Activated naive CD8-positive, alpha-beta T cell treated with anti-CD3 and anti-CD28 coated beads, Interleukin-2, amount 10 ng/mL, durations not matched to agents 7 days and 5 days (primary cell): Measurements from ENCODE around the gene CLCN7. TPM values are rescaled to one million over a fixed set of nuclear protein-coding genes. Genes with fewer than 3 reads are reported as not detected.
A peak's percentile ranks its signal among the peaks of the same experiment; 100 is the strongest.

ENCODE experiments used
- ATAC-seq: fragments of 150-1000 bp; cut with Tn5 transposase; one replicate; pipeline ENCODE4 v1.10.0; 2021; ENCODE audit warnings: low read depth, moderate library complexity
- POLR2A ChIA-PET: fragments of 350-600 bp; sonication (Branson Sonifier 250); formaldehyde crosslinking; loops from one replicate; lab custom pipeline; 2021; ENCODE audit warnings: antibody characterized with exemption; lab: Charles Lee
- DNase-seq: peaks from one replicate; pipeline ENCODE4 v3.0.0; 2021
- H3K27ac Mint-ChIP-seq: one replicate; pipeline ENCODE4 v1.8.0; 2022; ENCODE audit warnings: mild to moderate bottlenecking, mixed read lengths
- H3K27me3 Mint-ChIP-seq: one replicate; pipeline ENCODE4 v1.8.0; 2022; ENCODE audit warnings: mild to moderate bottlenecking, moderate library complexity, mixed read lengths
- H3K36me3 Mint-ChIP-seq: one replicate; pipeline ENCODE4 v1.8.0; 2021; ENCODE audit warnings: mild to moderate bottlenecking, mixed read lengths
- H3K4me1 Mint-ChIP-seq: one replicate; pipeline ENCODE4 v1.8.0; 2021; ENCODE audit warnings: mixed read lengths
- H3K4me3 Mint-ChIP-seq: one replicate; pipeline ENCODE4 v1.8.0; 2022; ENCODE audit warnings: mild to moderate bottlenecking, moderate library complexity, mixed read lengths
- H3K9me3 Mint-ChIP-seq: one replicate; pipeline ENCODE4 v1.8.0; 2021; ENCODE audit warnings: mixed read lengths
- total RNA-seq, 2 experiments: library from RNA; stranded (reverse); gene quantifications; one replicate each; pipeline ENCODE4 v1.2.3, GENCODE V29; 2021

Gene CLCN7
- total RNA-seq, 2 experiments from 2014 or later = 69.7 to 72.2 TPM

DNA sequence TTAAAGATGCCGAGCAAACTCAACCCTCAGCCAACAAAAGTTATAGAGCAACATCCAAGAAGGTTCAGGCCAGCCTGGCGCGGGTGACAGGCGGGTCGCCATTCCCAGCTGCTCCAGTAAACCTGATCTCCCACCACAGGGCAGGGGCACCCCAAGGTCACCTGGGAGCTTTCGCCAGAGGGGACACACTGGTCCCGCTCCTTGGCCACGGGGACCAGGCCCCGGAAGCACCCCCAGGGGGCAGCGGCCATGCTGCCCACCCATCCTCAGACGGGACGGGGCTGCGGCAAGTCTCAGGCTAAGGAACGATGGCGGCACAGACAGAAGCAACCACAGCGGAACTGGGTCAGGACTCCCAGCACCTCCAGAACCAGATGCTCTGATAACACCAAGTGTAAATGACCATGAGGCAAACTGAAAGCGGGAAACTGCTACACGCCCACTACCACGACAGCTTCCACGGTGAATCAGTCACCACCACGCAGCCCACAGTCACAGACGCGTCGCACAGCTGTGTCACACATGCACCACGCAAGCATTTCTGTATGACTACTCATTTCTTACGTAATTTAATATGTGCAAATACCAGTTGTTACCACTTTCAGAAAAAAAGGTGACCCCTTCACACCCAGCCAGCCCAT, 16.4 kb downstream of the CLCN7 start:
- POLR2A ChIA-PET = no interaction called here
- peaks cover 6% of the 10 kb centered on the region for H3K4me1 Mint-ChIP-seq
- H3K36me3 Mint-ChIP-seq = no peaks in the 10 kb centered on the region
- no peak overlapping the region for H3K4me3 Mint-ChIP-seq
- no peak overlapping the region for H3K27ac Mint-ChIP-seq
- ATAC-seq = no peak
- no peak for DNase-seq
- no peaks in the 10 kb centered on the region for H3K27me3 Mint-ChIP-seq
- no peaks in the 10 kb centered on the region for H3K9me3 Mint-ChIP-seq

DNA sequence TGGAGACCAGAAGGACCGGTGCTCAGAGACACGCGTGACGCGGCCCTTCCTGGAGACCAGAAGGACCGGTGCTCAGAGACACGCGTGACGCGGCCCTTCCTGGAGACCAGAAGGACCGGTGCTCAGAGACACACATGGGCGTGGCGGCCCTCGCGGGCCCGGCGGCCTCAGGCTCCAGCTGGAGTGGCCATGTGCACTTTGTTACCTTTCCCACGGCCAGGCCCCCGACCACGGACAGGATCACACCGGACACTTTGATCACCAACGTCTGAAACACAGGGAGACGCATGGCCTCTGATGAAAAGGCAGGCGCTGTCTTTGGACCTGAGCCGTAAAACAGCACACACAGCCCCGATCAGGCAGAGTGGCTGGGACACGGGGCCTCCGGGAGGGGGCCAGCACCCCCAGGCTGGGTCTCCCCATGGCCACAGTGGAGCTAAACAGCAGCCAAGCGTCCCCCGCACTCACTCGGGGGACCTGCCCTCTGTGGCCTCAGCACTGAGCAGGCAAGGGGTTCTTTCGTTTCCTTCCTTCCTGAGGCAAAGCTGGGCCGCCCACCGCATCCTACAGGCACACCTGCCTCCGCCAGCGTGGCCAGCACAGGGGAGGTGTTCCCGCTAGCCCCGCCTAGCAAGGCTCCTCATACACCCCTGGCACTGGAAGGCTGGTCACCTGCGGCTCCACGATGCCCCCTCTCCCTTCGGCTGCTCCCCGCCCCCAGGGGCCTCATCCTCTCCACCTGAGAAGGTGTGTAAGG, 17.2 kb downstream of the CLCN7 start:
- no peaks in the 10 kb centered on the region for H3K9me3 Mint-ChIP-seq
- no peak overlapping the region for H3K27ac Mint-ChIP-seq
- no peaks in the 10 kb centered on the region for H3K27me3 Mint-ChIP-seq
- peaks cover 6% of the 10 kb centered on the region for H3K4me1 Mint-ChIP-seq
- DNase-seq = no peak
- POLR2A ChIA-PET = no interaction called here
- no peak for ATAC-seq
- no peaks in the 10 kb centered on the region for H3K36me3 Mint-ChIP-seq
- H3K4me3 Mint-ChIP-seq = no peak overlapping the region

DNA sequence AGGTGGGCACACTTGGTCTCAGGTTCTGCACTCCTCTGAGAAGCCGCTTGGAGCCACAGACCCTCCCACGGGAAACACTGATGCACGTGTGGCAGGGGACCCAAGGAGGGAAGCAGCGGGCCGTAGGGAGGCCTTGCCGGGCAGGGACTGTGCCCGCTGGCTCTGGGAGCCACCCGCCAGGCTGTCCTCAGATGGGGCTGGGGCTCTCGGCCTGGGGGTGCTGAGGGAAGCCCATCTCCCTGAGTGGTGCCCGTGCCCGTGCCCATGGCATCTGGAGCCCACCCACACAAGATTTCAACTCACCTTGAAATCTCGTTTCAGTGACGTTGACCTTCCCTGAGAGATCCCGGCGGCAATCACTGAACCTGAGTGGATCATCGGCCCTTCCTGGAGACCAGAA, 17.9 kb downstream of the CLCN7 start:
- Mint-ChIP-seq H3K27me3 (no peaks in the 10 kb centered on the region), H3K27ac (no peak overlapping the region), H3K36me3 (no peaks in the 10 kb centered on the region), H3K4me1 (peaks cover 6% of the 10 kb centered on the region), H3K9me3 (no peaks in the 10 kb centered on the region), H3K4me3 (no peak overlapping the region)
- ATAC-seq (no peak), DNase-seq (no peak)
- POLR2A ChIA-PET = no interaction called here

DNA sequence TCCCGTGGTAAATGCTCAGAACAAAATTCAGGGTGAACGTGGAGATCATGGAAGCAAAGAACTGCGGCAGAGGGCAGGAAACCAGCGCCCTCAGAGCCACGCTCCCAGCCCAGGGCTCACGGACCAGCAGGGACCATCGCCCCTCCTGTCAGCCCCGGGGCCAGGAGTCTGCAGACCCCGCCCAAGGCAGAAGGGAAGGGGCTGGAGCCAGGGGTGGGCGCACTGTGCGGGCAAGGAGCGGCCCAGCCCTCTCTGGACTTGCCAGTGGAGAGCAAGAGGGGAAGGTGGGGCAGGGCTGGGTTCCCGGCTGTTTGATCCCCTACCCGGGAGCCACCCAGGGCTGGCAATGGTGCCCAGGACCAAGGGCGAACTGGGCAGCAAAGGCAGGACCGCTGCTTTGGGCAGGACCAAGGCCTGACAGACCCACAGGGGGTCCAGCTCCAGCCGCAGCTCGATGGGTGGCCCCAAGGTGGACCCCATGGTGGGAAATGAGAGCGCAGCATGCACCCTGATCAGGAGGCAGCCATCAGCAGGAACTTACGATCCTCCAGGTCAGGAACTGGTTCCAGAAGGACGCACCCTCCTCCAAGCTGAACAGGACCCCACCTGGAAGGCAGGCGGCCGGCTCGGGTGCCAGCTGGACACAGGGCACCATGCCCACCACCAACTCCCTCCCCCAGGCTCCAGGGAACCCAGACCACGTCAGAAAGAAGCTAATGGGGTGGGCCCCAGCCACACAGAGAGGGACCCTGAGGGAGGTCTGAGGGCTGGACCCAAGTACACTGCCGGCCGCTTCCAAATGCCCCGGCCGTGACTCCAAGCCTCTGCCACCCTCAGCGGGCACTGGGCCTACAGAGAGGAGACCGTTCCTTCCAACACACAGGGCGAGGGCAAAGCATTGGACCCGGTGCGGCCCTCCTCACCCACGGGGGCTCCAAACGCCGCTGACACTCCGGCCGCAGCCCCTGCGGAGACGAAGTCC, 19.3 kb downstream of the CLCN7 start:
- no peak for DNase-seq
- H3K27ac Mint-ChIP-seq = no peak overlapping the region
- no peak for ATAC-seq
- POLR2A ChIA-PET = no interaction called here
- no peaks in the 10 kb centered on the region for H3K36me3 Mint-ChIP-seq
- H3K9me3 Mint-ChIP-seq = no peaks in the 10 kb centered on the region
- no peaks in the 10 kb centered on the region for H3K27me3 Mint-ChIP-seq
- H3K4me3 Mint-ChIP-seq = no peak overlapping the region
- H3K4me1 Mint-ChIP-seq = peaks cover 6% of the 10 kb centered on the region

DNA sequence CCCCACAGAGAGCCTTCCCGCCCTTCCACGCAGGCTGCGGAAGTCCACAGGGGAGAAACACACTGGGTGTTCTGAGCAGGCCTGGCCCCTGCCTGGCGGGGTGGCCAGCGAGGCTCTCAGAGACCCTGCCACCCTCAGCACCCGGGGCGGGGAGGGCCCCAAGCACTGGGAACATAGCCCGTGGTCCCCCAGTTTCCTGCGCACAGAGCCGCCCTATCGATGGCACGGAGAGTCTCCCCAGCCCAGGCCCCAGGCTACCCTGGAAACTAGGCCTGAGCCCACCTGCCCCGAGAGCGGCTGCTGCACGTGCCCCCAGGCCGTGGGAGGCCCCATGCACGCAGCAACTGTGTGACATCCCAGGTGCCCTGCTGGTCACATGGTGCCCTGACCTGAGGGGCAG, 20.3 kb downstream of the CLCN7 start:
- H3K27ac Mint-ChIP-seq = no peak overlapping the region
- ATAC-seq (no peak), DNase-seq (no peak)
- POLR2A ChIA-PET = no interaction called here
- no peaks in the 10 kb centered on the region for H3K27me3 Mint-ChIP-seq
- H3K9me3 Mint-ChIP-seq = no peaks in the 10 kb centered on the region
- H3K36me3 Mint-ChIP-seq = no peaks in the 10 kb centered on the region
- peaks cover 6% of the 10 kb centered on the region for H3K4me1 Mint-ChIP-seq
- H3K4me3 Mint-ChIP-seq = no peak overlapping the region

DNA sequence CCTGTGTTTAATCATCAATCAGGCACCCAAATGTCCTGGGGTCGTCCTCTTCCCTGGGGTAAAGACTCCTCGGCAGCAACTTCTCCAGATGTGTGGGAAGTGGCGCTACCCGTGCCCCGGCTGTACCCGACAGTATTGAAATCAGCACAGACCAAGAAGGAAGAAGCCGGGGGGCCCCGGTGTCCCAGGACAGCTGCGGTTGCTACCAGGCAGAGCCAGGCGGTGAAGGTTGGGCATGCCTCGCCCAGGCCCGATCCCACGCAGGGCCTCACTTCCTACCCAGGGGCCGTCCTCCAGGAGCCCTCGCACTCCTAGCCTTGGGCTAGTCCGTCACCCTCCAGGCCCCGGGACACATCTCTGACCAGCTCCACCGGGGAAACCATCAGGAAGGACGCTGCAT, 21.5 kb downstream of the CLCN7 start:
- no peaks in the 10 kb centered on the region for H3K9me3 Mint-ChIP-seq
- no peak for ATAC-seq
- DNase-seq = no peak
- POLR2A ChIA-PET = interaction anchor here (0.7 kb wide), 1 partner anchor 85 kb away, joined by 3 read pairs; no protein-coding TSS in a partner anchor
- peaks cover 6% of the 10 kb centered on the region for H3K4me1 Mint-ChIP-seq
- no peaks in the 10 kb centered on the region for H3K36me3 Mint-ChIP-seq
- H3K27ac Mint-ChIP-seq = no peak overlapping the region
- H3K27me3 Mint-ChIP-seq = no peaks in the 10 kb centered on the region
- H3K4me3 Mint-ChIP-seq = no peak overlapping the region

DNA sequence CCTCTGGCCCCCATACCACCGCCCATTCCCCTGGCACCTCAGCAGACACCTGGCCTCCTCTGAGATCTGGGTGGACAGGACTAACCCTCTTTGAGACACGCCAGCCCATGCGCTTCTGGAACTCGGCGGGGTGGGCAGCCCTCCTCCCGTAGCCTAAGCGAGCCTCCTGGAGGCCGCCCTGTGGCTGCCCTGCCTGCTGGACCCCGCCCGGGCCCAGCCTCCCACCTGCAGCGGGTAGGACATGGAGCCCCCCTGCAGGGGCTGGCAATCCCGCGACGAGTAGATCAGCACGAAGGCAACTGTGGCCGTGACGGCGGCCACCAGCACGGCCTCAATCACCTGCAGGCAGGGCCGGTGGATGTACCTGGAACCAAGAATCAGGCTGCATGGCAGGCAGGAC, 22.3 kb downstream of the CLCN7 start:
- Mint-ChIP-seq H3K27ac (no peak overlapping the region), H3K36me3 (no peaks in the 10 kb centered on the region), H3K27me3 (no peaks in the 10 kb centered on the region), H3K9me3 (no peaks in the 10 kb centered on the region), H3K4me1 (peaks cover 6% of the 10 kb centered on the region), H3K4me3 (no peak overlapping the region)
- POLR2A ChIA-PET = no interaction called here
- ATAC-seq (no peak), DNase-seq (no peak)

DNA sequence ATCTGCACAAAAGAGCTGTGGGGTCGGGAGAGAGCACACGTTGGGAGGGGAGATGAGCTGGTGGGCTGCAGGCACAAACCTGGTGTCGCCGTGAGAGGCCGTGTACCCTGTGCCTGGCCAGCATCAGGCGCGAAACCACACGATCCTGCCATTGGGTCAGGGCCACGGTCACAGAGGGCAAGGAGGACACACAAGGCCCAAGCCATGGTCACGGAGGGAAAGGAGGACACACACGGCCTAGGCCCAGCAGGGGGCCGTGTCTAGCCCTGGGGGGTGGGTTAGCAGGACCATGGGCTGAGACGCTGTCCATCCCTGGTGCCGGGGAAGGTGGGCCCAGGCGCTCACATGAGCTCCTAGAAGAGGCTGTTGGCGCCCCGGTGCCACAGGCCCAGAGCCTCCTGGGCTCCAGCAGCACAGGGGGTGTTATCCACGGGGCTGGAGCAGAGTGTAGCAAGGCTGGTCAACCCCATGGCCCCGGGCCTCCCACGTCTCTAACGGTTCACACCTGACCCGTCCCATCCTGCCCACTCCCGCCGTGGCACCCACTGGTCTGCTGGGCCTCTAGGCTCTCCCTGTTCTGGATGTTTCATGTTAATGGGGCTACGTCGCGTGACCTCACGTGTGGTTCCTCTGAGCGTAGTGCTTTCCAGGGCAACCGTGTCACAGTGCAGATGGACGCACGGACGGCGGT, 23.0 kb downstream of the CLCN7 start:
- no peak overlapping the region for H3K4me3 Mint-ChIP-seq
- H3K36me3 Mint-ChIP-seq = no peaks in the 10 kb centered on the region
- ATAC-seq (no peak), DNase-seq (no peak)
- POLR2A ChIA-PET = no interaction called here
- no peaks in the 10 kb centered on the region for H3K27me3 Mint-ChIP-seq
- H3K27ac Mint-ChIP-seq = no peak overlapping the region
- no peaks in the 10 kb centered on the region for H3K9me3 Mint-ChIP-seq
- H3K4me1 Mint-ChIP-seq = peaks cover 6% of the 10 kb centered on the region

DNA sequence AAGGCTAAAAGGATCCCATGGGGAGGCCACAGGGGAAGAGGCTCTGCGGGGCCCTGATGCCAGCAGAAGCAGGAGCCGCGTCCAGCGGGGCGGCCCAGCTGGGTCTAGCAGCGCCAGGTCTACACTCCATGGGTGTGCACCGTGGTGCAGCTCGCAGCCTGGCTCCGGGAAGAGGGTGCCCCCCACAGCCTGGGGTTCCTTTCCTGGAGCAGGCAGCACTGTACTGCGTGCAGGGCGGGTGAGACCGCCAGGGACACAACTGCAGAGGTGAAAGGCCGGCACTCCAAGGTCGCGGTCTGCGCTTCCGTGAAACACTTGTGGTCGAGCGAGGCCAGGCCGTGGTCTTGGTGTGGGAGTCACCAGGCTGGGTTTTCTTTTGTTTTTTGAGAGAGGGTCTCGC, 24.0 kb downstream of the CLCN7 start:
- no peaks in the 10 kb centered on the region for H3K27me3 Mint-ChIP-seq
- POLR2A ChIA-PET = no interaction called here
- H3K27ac Mint-ChIP-seq = no peak overlapping the region
- H3K4me1 Mint-ChIP-seq = peaks cover 6% of the 10 kb centered on the region
- no peaks in the 10 kb centered on the region for H3K9me3 Mint-ChIP-seq
- DNase-seq = no peak
- no peak overlapping the region for H3K4me3 Mint-ChIP-seq
- H3K36me3 Mint-ChIP-seq = no peaks in the 10 kb centered on the region
- ATAC-seq = no peak

DNA sequence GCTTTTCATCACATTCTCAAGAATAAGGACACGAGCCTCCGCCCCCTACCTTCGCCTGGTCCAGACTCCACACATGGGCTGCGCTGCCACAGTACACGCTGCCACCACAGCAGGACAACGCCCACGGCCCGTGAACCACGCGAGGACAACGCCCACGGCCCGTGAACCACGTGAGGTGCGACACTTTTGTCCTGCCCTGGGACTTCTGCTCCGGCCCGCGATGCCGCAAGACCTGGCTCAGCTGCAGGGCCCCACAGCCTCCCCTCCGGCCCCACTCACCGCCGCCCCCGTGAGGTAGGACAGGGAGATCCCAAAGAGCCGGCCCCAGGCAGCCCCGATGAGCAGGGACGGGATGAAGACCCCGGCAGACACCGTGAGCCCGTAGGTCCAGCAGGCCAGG, 24.6 kb downstream of the CLCN7 start:
- no peaks in the 10 kb centered on the region for H3K27me3 Mint-ChIP-seq
- ATAC-seq (no peak), DNase-seq (peak; percentile 30)
- peaks cover 6% of the 10 kb centered on the region for H3K4me1 Mint-ChIP-seq
- H3K27ac Mint-ChIP-seq = no peak overlapping the region
- H3K9me3 Mint-ChIP-seq = no peaks in the 10 kb centered on the region
- H3K4me3 Mint-ChIP-seq = no peak overlapping the region
- H3K36me3 Mint-ChIP-seq = no peaks in the 10 kb centered on the region
- POLR2A ChIA-PET = no interaction called here

DNA sequence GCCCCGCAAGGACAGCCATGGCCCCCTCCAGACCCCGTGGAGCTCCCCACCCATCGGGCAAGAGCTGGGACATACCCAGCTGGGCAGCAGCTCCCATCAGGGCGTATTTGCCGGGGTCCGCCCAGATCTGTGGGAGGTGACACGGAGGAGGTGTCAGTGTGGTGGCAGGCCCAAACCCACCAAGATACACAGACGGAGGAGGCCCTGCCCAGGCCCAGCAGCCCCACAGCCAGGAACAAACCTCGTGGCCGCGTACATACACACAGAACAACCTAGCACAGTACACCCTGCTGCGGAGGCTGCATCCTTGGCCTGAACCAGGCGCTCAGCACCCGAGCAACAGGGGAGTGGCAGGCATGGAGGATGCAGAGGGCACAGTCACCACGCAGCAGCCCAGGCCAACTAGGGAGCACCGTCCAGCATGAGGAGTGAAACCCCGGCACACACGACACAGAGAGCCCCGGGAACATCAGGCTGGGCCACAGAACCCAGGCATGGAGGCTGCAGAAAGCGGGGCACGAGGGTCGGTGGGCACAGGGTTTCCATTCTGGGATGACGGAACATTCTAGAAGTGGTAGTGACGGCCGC, 25.5 kb downstream of the CLCN7 start:
- POLR2A ChIA-PET = no interaction called here
- Mint-ChIP-seq H3K9me3 (no peaks in the 10 kb centered on the region), H3K27me3 (no peaks in the 10 kb centered on the region), H3K4me1 (peaks cover 5% of the 10 kb centered on the region), H3K27ac (no peak overlapping the region), H3K36me3 (no peaks in the 10 kb centered on the region), H3K4me3 (no peak overlapping the region)
- ATAC-seq (no peak), DNase-seq (no peak)

DNA sequence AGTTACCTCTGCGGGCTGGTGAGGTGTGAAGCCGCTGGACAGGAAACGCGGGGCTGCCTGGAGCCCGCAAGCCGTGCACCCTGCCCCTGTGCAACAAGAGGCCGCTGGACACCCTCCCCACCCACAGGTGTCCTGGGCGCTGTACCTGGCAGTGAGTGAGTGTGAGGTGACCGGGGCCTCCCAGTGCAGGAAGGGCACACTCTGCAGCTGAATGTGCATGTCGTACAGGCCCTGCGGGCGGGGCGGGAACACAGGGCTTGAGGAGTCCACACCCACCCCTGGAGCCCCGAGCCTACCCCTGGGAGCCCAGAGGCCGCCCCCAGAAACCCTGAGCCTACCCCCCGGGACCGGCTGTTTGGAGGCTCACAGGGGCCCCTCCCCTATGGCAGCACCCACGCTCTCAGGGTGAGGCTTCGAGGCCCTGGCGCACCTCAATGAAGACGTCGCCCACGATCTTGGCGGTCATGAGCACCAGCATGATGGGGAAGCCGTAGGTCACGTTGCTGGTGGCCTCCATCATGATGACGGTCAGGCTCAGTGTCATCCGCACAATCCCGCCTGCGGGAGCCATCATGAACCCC, 26.2 kb downstream of the CLCN7 start:
- Mint-ChIP-seq H3K4me3 (no peak overlapping the region), H3K4me1 (peaks cover under 1% of the 10 kb centered on the region), H3K9me3 (no peaks in the 10 kb centered on the region), H3K27me3 (no peaks in the 10 kb centered on the region), H3K36me3 (no peaks in the 10 kb centered on the region), H3K27ac (no peak overlapping the region)
- no peak for DNase-seq
- POLR2A ChIA-PET = no interaction called here
- no peak for ATAC-seq
